ENCODE measurements around the gene TMEM253. TPM values are rescaled to one million over a fixed set of nuclear protein-coding genes. Genes with fewer than 3 reads are reported as not detected.
A peak's percentile ranks its signal among the peaks of the same experiment; 100 is the strongest.

The TMEM253 gene
- total RNA-seq, 1 donor from 2014 or later: 0.41 TPM

DNA sequence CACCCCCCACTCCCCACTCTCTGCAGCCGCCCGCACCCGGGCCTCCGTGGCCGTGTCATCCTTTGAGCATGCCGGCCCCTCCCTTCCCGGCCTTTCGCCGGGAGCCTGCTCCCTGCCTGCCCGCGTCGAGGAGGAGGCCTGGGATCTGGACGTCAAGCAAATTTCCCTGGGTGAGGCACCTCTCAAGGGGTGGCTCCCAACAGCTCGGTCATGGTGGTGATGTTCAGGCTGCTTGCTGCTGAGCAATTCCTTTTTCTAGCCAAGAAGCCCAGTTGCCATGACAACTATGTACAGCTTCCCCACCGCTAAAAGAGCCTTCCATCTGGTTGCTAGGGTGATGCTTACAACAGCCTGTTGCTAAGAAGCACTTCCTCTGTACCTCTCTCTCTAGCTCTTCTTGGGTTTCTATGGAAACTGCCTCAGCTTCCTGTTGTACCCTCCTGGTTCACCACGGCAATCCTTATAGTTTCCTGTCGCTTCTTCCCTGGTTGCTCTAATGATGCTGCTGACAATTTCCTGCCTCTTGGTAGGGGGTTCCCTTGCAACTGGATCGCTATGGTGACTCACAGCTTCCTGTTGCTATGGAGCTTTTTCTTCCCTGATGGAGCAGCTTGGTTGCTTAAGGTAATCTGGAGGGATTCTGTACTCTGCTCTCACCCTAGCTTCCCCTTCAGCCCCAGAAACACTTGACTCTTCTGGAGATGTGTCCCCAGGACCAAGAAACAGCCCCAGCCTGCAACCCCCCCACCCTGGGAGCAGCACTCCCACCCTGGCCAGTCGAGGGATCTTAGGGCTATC, 13.4 kb upstream of the TMEM253 start:
- ATAC-seq (peak; percentile 24), DNase-seq (ENCODE audit: missing footprints) (no peak)
- intact Hi-C loops (cut with DNase I): no loop called here

DNA sequence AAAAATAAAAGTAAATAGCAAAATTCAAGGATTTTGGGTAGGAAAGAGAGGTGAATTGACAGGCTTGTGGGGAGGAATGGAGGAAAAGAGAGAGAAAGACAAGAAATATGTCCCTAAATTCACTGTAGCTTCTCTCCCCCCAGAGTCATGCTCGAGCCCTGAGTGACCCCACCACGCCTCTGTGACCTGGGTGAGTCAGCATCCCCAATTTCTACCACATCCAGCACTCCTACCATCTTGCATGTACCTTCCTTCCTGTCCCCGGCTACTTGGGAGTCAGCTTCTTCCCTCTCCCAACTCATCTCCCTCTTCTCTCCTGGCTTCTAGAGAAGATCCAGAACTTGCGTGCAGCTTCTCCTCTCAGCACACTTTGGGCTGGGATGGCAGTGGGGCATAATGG, 12.2 kb upstream of the TMEM253 start:
- ATAC-seq (no peak), DNase-seq (ENCODE audit: missing footprints) (no peak)
- intact Hi-C loops (cut with DNase I): no loop called here

DNA sequence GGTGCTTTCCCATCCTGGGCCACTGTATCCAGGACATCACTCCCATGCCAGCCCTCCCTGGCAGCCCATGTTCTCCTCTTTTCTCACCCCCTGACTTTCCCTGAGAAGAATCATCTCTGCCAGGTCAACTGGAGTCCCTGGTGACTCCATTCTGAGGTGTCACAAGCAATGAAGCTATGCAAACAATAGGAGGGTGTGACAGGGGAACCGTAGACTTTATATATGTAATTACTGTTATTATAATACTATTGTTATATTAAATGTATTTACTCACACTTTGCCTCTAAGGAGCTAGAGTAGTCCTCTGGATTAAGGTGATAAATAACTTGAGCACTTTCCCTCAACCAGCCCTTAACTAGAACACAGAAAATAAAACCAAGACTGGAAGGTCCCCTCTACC, 11.6 kb upstream of the TMEM253 start:
- DNase-seq (ENCODE audit: missing footprints) (no peak), ATAC-seq (no peak)
- intact Hi-C loops (cut with DNase I): no loop called here

DNA sequence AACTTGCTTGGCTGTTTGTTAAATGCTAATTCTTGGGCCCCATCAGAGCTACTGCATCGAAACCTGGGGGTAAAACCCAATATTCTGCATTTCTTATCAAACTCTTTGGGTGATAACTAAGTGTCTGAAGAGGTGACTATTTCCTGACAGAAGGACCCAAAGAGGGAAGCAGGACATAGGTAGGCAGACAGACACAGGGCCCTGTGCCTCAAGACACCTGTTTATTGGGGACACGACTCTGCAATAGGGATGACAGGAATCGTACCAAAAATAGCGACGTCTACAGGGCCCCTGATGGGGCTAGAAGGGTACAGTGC, 11.0 kb upstream of the TMEM253 start:
- no peak for DNase-seq (ENCODE audit: missing footprints)
- no peak for ATAC-seq
- intact Hi-C loops (cut with DNase I): loop anchor here (5.0 kb wide), 1 partner anchor 233 kb away; no protein-coding TSS in a partner anchor

DNA sequence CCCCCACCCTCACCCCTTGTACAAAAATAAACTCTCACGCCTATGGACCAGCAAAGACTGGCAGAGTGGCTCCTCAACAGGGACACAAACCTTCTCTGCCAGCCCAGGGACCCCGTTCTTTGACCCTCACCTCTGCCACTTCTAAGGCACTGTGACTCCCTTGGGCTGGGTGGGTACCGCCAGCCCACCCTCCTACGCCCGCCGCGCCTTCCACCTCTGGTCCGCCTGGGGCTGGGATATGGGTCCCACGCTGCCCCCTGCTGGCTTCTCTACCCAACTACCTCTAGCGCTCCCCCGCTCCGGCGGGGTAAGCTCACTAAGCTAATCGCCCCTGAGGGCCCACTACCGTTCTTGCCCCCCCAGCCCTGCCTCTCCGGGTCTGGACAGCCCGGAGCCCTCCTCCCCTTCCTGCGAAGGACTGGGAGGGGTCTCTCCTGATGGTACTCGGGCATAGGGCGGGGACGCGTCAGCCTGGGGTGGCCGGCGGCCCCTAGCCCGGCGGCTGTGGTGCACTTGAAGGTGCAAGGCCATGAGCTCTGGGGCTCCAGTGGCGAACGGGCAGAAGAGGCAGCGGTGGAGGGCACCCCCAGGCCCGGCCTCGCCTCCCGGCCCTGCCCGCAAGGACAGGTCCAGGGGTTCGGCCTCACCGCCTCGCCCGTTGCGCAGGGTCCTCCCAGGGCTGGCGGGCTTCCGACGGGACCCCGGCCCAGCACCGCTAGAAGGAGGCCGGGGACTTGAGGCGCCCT, 10.5 kb upstream of the TMEM253 start:
- DNase-seq (ENCODE audit: missing footprints) (no peak), ATAC-seq (no peak)
- intact Hi-C loops (cut with DNase I): loop anchor here (5.0 kb wide), 1 partner anchor 233 kb away; no protein-coding TSS in a partner anchor

DNA sequence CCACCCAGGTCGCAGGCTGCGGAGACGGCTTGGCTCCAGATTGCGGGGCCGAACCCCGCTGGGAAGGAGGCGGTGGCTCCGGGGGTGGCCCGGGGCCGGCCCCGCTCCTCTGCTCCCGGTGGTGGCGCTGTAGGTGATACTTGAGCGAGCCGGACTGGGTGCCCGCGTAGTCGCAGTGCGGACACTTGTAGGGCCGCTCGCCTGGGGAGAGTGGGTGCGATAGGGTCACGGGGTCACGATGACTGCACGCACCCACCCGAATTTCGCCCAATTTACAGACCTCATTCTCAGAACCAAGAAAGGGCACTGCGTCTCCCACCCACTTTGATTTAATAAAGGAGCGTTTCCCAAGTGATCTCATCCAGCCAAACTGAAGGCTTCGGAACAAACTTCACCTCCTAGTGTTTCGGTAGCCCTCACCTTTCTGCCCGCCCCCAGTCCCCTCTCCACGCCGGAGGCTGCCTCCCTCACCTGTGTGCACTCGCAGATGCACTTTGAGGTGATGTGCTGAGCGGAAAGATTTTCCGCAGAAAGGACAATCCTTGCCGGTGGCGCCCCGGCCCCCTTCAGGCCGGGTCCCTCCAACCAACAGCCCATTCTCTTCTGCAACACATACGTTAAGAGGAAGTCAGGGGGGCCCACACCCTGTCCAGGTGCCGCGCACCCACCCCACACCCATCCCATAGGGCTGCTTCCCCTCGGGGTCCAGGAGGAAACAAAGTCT, 9.8 kb upstream of the TMEM253 start:
- intact Hi-C loops (cut with DNase I): loop anchor here (5.0 kb wide), 1 partner anchor 234 kb away; no protein-coding TSS in a partner anchor
- ATAC-seq (no peak), DNase-seq (ENCODE audit: missing footprints) (no peak)

DNA sequence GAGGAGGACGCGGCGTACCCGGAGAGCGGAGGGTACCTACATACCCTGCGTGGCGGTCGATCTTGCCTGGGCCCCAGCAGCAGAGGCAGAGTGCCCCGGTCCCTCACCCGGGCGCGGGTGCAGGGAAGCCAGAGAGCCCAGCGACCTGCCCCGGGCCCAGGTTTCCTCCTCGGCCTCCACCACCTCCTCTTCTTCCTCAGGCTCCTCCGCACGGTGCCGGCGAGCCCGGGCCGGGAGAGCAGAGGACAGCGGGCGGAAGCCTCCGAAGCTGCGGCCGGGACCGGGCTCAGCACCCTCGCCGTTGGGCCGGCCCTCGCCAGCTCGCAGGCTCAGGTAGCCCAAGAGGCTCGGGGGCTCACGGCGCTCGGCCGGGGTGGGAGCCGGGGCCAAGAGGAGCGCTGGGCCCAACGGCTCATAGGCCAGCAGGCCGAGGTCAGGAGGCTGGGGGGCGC, 9.0 kb upstream of the TMEM253 start:
- DNase-seq (ENCODE audit: missing footprints) (no peak), ATAC-seq (peak; percentile 2)
- intact Hi-C loops (cut with DNase I): loop anchor here (1.0 to 5.0 kb wide), 3 partner anchors 21 to 235 kb away; no protein-coding TSS in a partner anchor

DNA sequence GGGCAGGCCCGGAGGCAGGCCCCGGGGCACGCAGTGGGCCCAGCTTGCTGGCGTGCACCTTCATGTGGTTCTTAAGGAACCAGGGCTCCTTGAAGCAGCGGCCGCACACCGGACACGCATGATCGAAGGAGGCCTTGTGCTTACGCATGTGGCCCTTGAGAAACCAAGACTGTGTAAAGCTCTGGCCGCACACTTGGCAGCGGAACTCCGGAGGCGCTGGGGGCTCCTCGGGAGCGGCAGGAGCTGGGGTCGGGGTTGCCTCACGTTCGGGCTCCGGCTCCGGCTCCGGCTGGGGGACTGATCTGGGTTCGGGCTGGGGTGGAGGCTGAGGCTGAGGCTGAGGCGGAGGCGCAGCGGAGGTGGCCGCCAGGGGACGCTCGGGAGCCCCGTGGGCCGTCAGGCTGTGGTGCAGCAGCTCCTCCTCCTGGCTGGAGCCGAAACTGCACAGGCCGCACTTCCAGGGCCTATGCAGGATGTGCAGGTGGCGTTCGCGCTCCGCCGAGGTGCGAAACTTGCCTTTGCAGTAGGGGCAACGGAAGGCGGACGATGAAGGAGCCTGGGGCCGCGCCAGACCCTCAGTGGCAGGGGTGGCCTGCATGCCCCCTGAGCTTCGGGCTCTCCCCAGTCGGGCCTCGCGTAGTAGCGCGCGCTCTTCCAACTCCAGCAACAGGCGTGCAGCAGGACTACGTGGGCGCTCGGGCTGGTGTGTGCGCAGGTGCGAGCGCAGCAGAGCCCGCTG, 8.4 kb upstream of the TMEM253 start:
- DNase-seq (ENCODE audit: missing footprints) (peak; percentile 94), ATAC-seq (peak; percentile 88)
- intact Hi-C loops (cut with DNase I): loop anchor here (1.0 to 5.0 kb wide), 3 partner anchors 21 to 235 kb away; no protein-coding TSS in a partner anchor

DNA sequence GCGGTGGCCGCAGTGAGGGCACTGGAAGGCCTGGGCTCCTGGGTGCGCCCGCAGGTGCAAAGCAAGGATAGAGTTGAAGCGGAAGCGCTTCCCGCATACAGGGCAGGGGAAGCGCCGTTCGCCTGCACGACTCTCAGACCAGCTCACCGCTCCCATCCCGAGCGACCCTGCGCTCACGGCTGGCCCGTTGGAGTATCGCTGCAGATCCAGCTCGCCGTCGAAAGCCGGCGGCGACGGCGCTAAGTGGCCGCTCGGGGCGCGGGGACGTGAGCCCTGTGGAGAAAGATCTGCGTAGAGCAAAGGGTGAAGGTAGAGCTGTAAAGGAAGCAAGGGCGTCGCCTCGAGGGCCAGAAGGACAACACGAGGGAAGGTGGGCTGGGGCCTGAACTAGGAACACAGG, 7.8 kb upstream of the TMEM253 start:
- no peak for DNase-seq (ENCODE audit: missing footprints)
- ATAC-seq: no peak
- intact Hi-C loops (cut with DNase I): loop anchor here (2.0 to 5.0 kb wide), 2 partner anchors 78 to 236 kb away; no protein-coding TSS in a partner anchor

DNA sequence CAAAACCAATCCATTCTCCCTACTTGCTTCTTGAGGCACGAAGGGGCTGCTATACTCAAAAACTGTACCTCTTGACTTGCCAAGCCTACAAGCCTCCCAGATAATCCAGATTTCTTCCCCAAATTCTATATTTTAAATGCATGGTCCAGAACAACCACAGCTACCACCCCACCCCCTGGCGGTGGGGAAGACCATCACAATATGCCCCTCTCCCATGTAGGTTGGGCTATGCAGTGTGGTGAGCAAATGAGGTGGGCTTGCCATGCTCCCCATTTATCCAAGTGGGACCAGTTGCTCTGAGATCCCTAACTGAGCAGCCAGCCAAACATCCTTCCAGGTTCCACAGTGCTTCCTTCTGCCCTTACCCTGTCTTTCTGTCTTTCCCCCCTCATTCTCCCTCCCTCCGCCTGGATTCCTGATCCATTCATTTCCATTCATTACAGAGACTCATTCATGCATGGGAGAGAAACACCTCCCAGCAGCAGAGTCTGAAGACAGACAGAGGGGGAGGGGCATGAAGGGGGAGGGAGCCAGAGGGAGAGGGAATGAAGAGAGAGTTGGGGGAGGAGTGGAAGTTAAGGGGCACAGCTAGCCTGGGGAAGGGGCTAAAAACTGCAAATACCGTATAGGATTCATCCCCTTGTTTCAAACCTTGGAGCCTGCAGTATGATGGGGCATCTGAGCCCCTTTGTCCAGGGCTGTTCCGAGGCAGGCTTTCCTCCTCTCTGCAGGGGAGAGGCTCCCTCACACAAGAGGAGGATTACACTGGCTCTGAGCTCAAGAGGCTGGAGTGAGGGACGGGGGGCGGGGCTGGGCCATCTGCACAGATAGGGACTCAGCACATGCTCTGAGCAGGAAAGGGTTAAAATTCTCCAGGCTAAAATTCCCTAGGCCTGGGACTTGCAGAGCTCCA, 6.8 kb upstream of the TMEM253 start:
- ATAC-seq (no peak), DNase-seq (ENCODE audit: missing footprints) (peak; percentile 9)
- intact Hi-C loops (cut with DNase I): loop anchor here (2.0 to 5.0 kb wide), 2 partner anchors 79 to 237 kb away; no protein-coding TSS in a partner anchor

DNA sequence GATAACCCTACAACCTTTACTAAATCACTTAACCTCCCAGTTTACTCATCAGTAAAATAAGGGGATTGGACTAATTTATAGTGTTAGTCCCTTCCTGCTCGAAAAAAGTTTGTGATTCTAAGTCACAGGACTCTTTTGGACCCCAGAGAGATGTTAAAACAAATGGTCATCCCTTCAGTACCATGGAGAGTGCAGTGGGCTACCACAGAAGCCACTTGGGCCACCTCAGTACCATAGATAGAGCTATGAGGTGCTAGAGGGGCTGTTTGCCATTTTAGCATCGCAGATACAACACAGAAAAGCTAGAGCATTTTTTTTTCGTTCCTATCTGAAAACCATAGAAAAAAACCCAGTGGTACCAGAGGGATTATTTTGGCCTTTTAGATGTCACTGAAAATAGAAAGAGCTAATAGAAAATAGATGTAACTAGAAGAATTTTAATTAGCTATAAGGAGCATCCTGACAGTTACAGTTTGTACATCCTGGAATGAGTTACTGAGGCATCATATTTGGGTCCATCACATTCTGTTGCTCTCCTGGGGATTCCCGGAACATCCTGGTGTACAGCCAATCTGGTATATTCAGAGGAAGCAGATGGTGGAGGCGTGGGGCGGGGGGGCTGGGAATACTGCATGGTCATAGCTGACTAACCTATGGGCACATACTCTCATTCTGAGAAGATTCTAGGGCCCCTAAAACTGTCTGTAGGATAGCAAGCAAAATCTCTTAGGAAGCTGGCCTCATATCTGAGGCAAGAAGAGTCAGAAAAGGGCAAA, 5.2 kb upstream of the TMEM253 start:
- no peak for ATAC-seq
- intact Hi-C loops (cut with DNase I): no loop called here
- DNase-seq (ENCODE audit: missing footprints): no peak

DNA sequence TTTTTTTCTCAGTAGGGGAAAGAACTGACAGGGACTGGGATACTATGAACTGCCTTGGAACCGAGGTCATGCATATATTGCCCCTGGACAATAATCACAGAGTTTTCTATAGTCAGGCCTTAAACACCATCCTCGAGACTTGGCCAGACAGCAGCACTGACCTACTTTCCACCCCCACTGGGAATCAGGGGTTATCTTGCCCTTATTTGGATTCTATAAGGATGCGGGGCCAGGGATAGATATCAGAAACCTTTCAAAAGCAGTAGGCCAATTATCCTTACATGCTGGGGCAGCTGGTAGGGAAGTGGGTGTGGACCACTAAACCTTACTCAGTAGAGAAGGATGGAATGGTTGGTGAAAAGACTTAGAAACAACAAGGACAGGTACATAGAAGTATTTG, 4.4 kb upstream of the TMEM253 start:
- intact Hi-C loops (cut with DNase I): no loop called here
- DNase-seq (ENCODE audit: missing footprints): no peak
- ATAC-seq: no peak

DNA sequence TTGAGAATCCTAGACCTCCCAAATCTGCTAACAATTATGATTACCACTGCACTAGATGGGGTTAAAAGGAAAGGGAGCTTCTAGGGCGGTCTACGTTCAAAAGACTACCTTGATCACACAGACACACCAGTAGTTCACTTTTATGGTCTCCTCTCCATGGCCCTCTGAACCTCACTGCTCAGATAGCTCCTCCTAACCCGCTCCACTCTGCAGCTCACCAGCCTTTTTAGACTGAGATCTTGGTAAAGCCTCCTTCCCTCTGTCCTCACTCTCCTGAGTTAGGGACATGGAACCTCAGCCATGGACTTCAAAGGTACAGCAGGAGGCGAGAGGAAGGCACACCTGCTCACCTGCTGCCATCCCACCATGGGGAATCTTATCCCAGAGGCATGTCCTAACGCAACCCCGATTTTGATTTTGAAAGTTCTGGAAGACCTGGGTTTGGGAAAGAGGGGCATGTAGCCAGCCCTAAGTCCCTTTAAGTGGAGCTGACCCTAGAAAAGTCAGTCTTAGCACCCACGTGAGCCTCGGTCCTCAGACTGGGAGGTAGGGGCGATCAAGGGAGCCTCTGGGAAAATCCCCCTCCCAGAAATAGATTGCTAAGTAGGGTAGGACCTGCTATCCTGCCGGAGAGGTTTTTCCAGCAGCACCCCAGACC, 3.8 kb upstream of the TMEM253 start:
- DNase-seq (ENCODE audit: missing footprints) (no peak), ATAC-seq (no peak)
- intact Hi-C loops (cut with DNase I): no loop called here

DNA sequence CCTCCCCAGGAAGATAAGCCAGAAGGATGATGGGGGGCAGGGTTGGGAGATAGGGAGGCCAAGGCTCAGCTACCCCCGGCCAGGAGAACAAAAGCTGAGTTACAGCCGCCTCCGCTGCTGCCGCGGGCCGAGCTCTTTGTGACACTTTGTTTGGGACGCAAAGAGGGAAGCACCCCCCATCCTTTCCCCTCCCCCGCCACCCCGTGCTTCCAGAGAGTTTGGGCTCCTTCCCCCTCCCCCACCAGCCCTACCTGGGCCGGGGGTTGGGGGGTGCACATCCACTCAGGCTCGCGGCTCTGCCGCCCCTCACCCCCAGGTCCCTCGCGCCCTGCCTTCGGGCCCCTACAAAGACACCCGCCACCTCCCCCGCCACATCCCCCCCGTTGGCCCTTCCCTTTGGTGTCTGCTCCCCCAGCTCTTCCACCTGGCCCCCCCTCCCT, 3.2 kb upstream of the TMEM253 start:
- no peak for ATAC-seq
- intact Hi-C loops (cut with DNase I): no loop called here
- DNase-seq (ENCODE audit: missing footprints): no peak

DNA sequence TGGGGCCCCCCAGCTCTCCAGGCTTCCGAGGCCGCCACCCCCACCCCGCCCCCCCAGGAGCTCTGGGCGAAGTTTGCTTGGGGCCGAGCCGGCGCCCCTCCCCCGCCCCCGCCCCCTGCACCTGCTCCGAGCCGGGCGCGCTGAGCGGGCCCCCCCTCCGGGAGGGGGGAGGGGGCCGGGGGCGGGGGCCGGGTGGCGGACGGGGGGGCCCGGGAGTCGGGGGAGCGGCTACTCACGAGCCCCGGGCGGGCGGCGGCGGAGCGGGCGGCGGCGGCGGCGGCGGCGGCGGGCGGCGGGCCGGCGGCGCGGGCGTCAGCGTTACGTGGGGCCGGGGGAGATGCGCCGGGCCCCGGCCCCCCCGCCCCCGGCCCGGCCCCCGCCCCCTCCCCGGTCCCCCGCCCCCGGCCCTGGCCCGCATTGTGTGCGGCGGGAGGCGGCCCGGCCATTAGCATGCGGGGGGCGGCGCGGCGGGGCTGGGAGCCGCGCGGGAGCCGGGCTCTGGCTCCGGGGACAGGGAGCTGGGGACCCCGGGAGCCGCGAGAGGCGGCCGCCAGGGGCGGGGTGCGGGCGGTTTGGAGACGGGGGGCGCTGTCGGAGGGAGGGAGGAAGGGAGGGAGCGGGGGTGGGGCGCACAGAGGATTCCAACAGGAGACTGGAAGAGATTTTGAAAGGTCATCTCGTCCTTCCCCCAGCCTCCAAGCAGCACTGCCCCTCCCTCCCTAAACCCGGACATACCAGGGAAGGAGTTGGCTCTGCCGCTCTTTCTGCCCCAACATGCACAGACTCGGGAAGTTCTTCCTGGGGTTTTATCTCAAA, 2.6 kb upstream of the TMEM253 start, which contains the start of gene ZNF219:
Gene ZNF219 (minus strand): TSS at position 580 of the 816 bp plus-strand sequence. CDS start 5,064 bp downstream, outside the sequence.
- DNase-seq (ENCODE audit: missing footprints): no peak
- intact Hi-C loops (cut with DNase I): no loop called here
- peak; percentile 54 for ATAC-seq

Measured in Right ventricle myocardium inferior (tissue), 1 donor.